DMS153 treated with DMSO at 0.1 percent for 48 hours (cell line): ENCODE data around the gene RPS6KA1.
"Not testable (repeated sequence)": the region's sequence is repeated elsewhere in the genome, so short reads cannot be mapped to it uniquely, and the experiment has no call there.

Experiments used
- DNase-seq: peaks from one replicate; lab custom pipeline; 2025; ENCODE audit not compliant: unreplicated experiment; lab: John Stamatoyannopoulos, UW

Gene RPS6KA1

GRCh38 chr1:26553942-26554682 is 24.6 kb downstream of the RPS6KA1 start:
- DNase-seq = no peak

GRCh38 chr1:26554781-26555180 is 25.2 kb downstream of the RPS6KA1 start:
- no peak for DNase-seq

GRCh38 chr1:26555550-26555981 is 26.0 kb downstream of the RPS6KA1 start:
- no peak for DNase-seq

GRCh38 chr1:26556111-26556510 is 26.6 kb downstream of the RPS6KA1 start:
- DNase-seq = no peak

- DNase-seq = no peak
Observed at GRCh38 chr1:26557008-26557407, 27.4 kb downstream of the RPS6KA1 start.

- no peak for DNase-seq
Observed at GRCh38 chr1:26558685-26559048, 29.1 kb downstream of the RPS6KA1 start.

- DNase-seq = no peak
Observed at GRCh38 chr1:26560403-26560780, 30.8 kb downstream of the RPS6KA1 start.

GRCh38 chr1:26570287-26570686 is 40.7 kb downstream of the RPS6KA1 start:
- DNase-seq = no peak

GRCh38 chr1:26571381-26571780 is 41.8 kb downstream of the RPS6KA1 start:
- DNase-seq = no peak

GRCh38 chr1:26574018-26574417 is 44.5 kb downstream of the RPS6KA1 start:
- DNase-seq = no peak

GRCh38 chr1:26574719-26575251 is 45.2 kb downstream of the RPS6KA1 start:
- no peak for DNase-seq

- DNase-seq = no peak
Observed at GRCh38 chr1:26575348-26575747, 45.8 kb downstream of the RPS6KA1 start.

GRCh38 chr1:26578167-26578566 is 48.6 kb downstream of the RPS6KA1 start:
- DNase-seq = no peak

- DNase-seq = no peak
Observed at GRCh38 chr1:26579681-26580111, 50.1 kb downstream of the RPS6KA1 start.

GRCh38 chr1:26580116-26580515 is 50.6 kb downstream of the RPS6KA1 start:
- no peak for DNase-seq

GRCh38 chr1:26581287-26581651 is 51.7 kb downstream of the RPS6KA1 start:
- no peak for DNase-seq

- DNase-seq = no peak
Observed at GRCh38 chr1:26582053-26582835, 52.7 kb downstream of the RPS6KA1 start.

- DNase-seq = no peak
Observed at GRCh38 chr1:26582836-26583460, 53.4 kb downstream of the RPS6KA1 start.

GRCh38 chr1:26583646-26584485 is 54.3 kb downstream of the RPS6KA1 start:
- DNase-seq = no peak

- not testable (repeated sequence) for DNase-seq
Observed at GRCh38 chr1:26584588-26584987, 55.0 kb downstream of the RPS6KA1 start.

GRCh38 chr1:26585471-26585870 is 55.9 kb downstream of the RPS6KA1 start:
- DNase-seq = no peak
